H1 (cell line): ENCODE results near the gene SMIM44. TPM values are rescaled to one million over a fixed set of nuclear protein-coding genes. Genes with fewer than 3 reads are reported as not detected.

Experiments used
- CTCF ChIP-seq, 3 experiments: IDR thresholded peaks; 1 replicate in 2 of 3; 2 replicates in 1 of 3; pipeline versions ENCODE4 v1.5.1 to v1.6.1; 2011; ENCODE audit warnings: low read length in 3 of 3, mild to moderate bottlenecking in 3 of 3, inconsistent platforms in 2 of 3, low read depth in 1 of 3, moderate library complexity in 1 of 3; ENCODE audit not compliant: insufficient read depth in 1 of 3; ENCODE audit errors: control extremely low read depth in 1 of 3
- polyA plus RNA-seq, 7 experiments: library from polyadenylated mRNA; depleted of rRNA in 3 of 7; stranded (reverse) in 5 of 7; unstranded in 2 of 7; fragments of >200 nt in 5 of 7; fragments of 200-250 nt in 2 of 7; gene quantifications; 1 replicate in 5 of 7; 2 replicates in 1 of 7; 4 replicates in 1 of 7; pipeline versions ENCODE4 v1.2.1 to v1.2.3, GENCODE V29; 2011 to 2013; ENCODE audit warnings: missing spikeins in 2 of 7, mixed read lengths in 2 of 7
- total RNA-seq: library from RNA; stranded (reverse); fragmentation: NEBNext Ultra II Directional; extraction: Animal tissue kit (Norgen Biotek cat#: 25700); gene quantifications from 2 replicates; pipeline ENCODE4 v1.2.1, GENCODE V29; 2021
- TF ChIP-seq, protein P1 (sequence below): IDR thresholded peaks from 2 replicates; pipeline ENCODE4 v1.6.1; 2012; ENCODE audit warnings: inconsistent platforms

SMIM44 gene
- total and polyA plus RNA-seq, 2 of the 8 experiments (the other 6 are each of a cell fraction or from before 2014, with no cell fraction given), result not detected

DNA sequence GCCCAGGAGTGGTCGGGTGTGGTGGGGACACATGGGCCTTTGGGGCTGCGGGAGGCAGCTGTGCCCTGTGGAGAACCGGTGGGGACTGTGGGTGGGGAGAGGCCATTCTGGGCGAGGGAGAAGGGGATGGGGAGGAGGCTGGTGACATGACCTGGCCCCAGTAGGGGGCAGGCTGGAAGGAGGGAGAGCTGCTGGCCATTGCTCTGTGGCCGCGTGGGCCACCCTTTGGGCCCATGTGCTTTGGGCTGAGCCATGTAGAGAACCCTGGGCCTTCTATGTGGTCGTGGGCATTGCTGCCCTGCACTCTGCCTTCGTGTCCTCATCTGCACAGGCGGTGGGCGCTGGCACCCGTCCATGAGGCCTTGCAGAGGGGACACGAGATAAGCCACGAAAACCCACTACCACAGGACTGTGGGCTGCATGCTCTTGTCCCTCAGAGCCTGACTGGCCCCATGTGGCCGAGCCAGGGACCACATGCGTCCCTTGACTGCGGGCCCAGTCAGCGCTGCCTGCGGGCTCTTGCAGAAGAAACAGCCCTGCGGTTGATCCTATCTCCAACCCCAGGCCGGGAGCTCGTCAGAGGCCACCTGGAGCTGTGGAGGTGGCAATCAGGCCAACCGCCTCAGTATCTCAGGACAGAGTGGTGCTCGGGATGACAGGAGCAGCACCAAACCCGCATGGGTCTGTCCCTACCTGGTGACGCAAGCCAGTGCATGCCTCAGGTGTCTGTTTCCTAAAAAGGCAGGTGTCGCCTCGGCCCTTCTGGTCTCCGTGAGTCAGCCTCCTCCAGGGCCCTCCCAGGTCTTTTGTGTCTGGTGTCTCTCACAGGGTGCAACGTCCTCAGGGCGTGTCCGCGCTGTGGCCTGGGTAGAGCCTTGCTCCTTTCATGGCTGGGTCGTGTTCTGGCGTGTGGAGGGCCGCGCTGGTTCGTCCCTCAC, 37.2 kb upstream of the SMIM44 start (continued):
- TF ChIP-seq CTCF (IDR thresholded peaks at IDR 0.05; ENCODE audit: control extremely low read depth in 1 of 3, insufficient read depth in 1 of 3, low read depth in 1 of 3, low read length in 3 of 3), result peak; percentile 33 to 42 (median 41)
- TF ChIP-seq, protein P1, sequence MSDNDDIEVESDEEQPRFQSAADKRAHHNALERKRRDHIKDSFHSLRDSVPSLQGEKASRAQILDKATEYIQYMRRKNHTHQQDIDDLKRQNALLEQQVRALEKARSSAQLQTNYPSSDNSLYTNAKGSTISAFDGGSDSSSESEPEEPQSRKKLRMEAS, result peak; percentile 43; the same call in 1 of the 2 replicates
